Keratinocyte (primary cell): ENCODE data around the gene EML1. TPM values are rescaled to one million over a fixed set of nuclear protein-coding genes. Genes with fewer than 3 reads are reported as not detected.

ENCODE experiments used
- DNase-seq: peaks from one replicate; pipeline ENCODE4 v3.0.0-alpha.2; 2011; ENCODE audit warnings: low read depth, missing footprints, low spot score
- FAIRE-seq: peaks from 2 replicates; lab custom pipeline; 2011; peaks lifted over from hg19 to GRCh38; lab: Jason Lieb, UNC
- H2AFZ ChIP-seq: 2 replicates; pipeline ENCODE4 v1.6.0; 2012; ENCODE audit warnings: low read length, control low read depth, inconsistent platforms; ENCODE audit not compliant: control insufficient read depth
- H3K27ac ChIP-seq: 2 replicates; pipeline ENCODE4 v1.5.1; 2011; ENCODE audit warnings: low read length; ENCODE audit not compliant: control insufficient read depth, insufficient read depth
- H3K27me3 ChIP-seq: 3 replicates; pipeline ENCODE4 v1.6.0; 2011; ENCODE audit warnings: low read length; ENCODE audit not compliant: control insufficient read depth, insufficient read depth; ENCODE audit errors: extremely low read depth
- H3K36me3 ChIP-seq, 2 experiments: 2 replicates in 1 of 2; 3 replicates in 1 of 2; pipeline ENCODE4 v1.5.1; 2011; ENCODE audit warnings: low read length in 2 of 2, mild to moderate bottlenecking in 1 of 2; ENCODE audit not compliant: control insufficient read depth in 2 of 2, insufficient read depth in 2 of 2; ENCODE audit errors: extremely low read depth in 1 of 2
- H3K4me1 ChIP-seq: 3 replicates; pipeline ENCODE4 v1.5.1; 2011; ENCODE audit warnings: low read length; ENCODE audit not compliant: control insufficient read depth, insufficient read depth; ENCODE audit errors: extremely low read depth
- H3K4me2 ChIP-seq: 3 replicates; pipeline ENCODE4 v1.6.0; 2011; ENCODE audit warnings: low read depth, low read length; ENCODE audit not compliant: control insufficient read depth, insufficient read depth; ENCODE audit errors: extremely low read depth
- H3K4me3 ChIP-seq, 3 experiments: fragments of 200-600 bp in 1 of 3; sonication (generic) in 1 of 3; 2 replicates in 2 of 3; 3 replicates in 1 of 3; pipeline ENCODE4 v1.5.1; 2011 to 2016; ENCODE audit warnings: low read length in 3 of 3, mild to moderate bottlenecking in 3 of 3, control low read depth in 2 of 3, inconsistent platforms in 1 of 3, low read depth in 1 of 3, mixed read lengths in 1 of 3, mixed run types in 1 of 3, moderate library complexity in 1 of 3; ENCODE audit not compliant: control insufficient read depth in 2 of 3, insufficient read depth in 2 of 3; ENCODE audit errors: extremely low read depth in 1 of 3
- H3K79me2 ChIP-seq: 2 replicates; pipeline ENCODE4 v1.6.0; 2012; ENCODE audit warnings: low read length; ENCODE audit not compliant: control insufficient read depth, insufficient read depth
- H3K9ac ChIP-seq: 3 replicates; pipeline ENCODE4 v1.6.0; 2011; ENCODE audit warnings: low read length; ENCODE audit not compliant: control insufficient read depth, insufficient read depth; ENCODE audit errors: extremely low read depth
- H3K9me1 ChIP-seq: 3 replicates; pipeline ENCODE4 v1.6.0; 2011; ENCODE audit warnings: low read length; ENCODE audit not compliant: control insufficient read depth, insufficient read depth; ENCODE audit errors: extremely low read depth
- H3K9me3 ChIP-seq: 2 replicates; pipeline ENCODE4 v1.5.1; 2012; ENCODE audit warnings: low read depth, low read length; ENCODE audit not compliant: control insufficient read depth
- H4K20me1 ChIP-seq: 3 replicates; pipeline ENCODE4 v1.6.0; 2011; ENCODE audit warnings: low read length; ENCODE audit not compliant: control insufficient read depth, insufficient read depth; ENCODE audit errors: extremely low read depth
- CTCF ChIP-seq, 3 experiments: IDR thresholded peaks in 1 of 3; conservative IDR thresholded peaks in 1 of 3; optimal IDR thresholded peaks in 1 of 3; 2 replicates in 2 of 3; 3 replicates in 1 of 3; pipeline versions ENCODE3 to v1.5.1; 2011; ENCODE audit warnings: low read length in 3 of 3, mild to moderate bottlenecking in 3 of 3, moderate library complexity in 2 of 3, control low read depth in 1 of 3, inconsistent platforms in 1 of 3; ENCODE audit not compliant: insufficient read depth in 2 of 3; ENCODE audit errors: extremely low read depth in 1 of 3
- EZH2 ChIP-seq: IDR thresholded peaks from one replicate; pipeline ENCODE4 v1.6.1; 2012; ENCODE audit warnings: inconsistent platforms, mild to moderate bottlenecking, low read length, moderate library complexity
- dilution Hi-C: fragments of 300-500 bp; cut with MboI; formaldehyde crosslinking; loops from one replicate; pipeline ENCODE4 v1.7.0; 2020; ENCODE audit warnings: low sequenced_read_pairs; ENCODE audit not compliant: extremely low pct_ligation_motif_present
- polyA plus RNA-seq, 5 experiments: library from polyadenylated mRNA; depleted of rRNA in 3 of 5; stranded (reverse) in 3 of 5; stranded (forward) in 1 of 5; unstranded in 1 of 5; fragments of >200 nt; gene quantifications; 1 replicate in 1 of 5; 2 replicates in 3 of 5; 3 replicates in 1 of 5; pipeline versions ENCODE4 v1.2.1 to v1.2.3, GENCODE V29; 2011 to 2012; ENCODE audit warnings: missing spikeins in 2 of 5, low read depth in 1 of 5, low replicate concordance in 1 of 5

The EML1 gene
- polyA plus RNA-seq, 1 donor (not counting 4 experiments of a cell fraction or from before 2014, with no cell fraction given), result 0.84 TPM

DNA sequence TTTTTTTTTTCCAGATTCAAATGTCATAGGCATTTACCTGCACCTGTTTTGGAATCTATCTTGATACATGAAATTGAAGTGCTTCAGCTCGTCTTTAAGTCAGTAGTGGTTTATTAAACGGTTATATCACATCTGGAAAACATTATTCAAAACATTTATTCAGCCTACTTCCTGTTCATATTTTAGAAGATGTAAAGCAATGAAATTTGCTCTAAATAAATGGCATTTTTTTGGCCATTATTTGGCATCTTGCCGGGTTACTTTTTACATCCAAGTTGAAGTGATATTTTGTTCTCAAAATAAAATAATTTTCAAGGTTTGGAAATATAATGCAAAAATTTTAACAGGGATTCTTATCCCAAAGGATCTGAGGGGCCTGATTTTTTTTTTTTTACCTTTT lies 103.1 kb downstream of the EML1 start:
- H3K36me3 ChIP-seq, result no peaks in the 10 kb centered on the region
- no peaks in the 10 kb centered on the region for H4K20me1 ChIP-seq
- no peaks in the 10 kb centered on the region for H3K9me3 ChIP-seq
- H3K4me3 ChIP-seq, result no peak overlapping the region
- H3K9me1 ChIP-seq, result no peaks in the 10 kb centered on the region
- DNase-seq, result no peak
- no peaks in the 10 kb centered on the region for H3K4me1 ChIP-seq
- no peak for TF ChIP-seq CTCF (optimal IDR thresholded peaks at IDR 0.05 in 1 of 3, IDR thresholded peaks at IDR 0.05 in 1 of 3, conservative IDR thresholded peaks at IDR 0.05 in 1 of 3; ENCODE audit: extremely low read depth in 1 of 3, insufficient read depth in 2 of 3, low read length in 3 of 3)
- TF ChIP-seq EZH2, result no peak
- no peaks in the 10 kb centered on the region for H3K79me2 ChIP-seq
- H3K4me2 ChIP-seq, result no peak overlapping the region
- no peak overlapping the region for H3K27ac ChIP-seq
- H2AFZ ChIP-seq, result no peak overlapping the region
- FAIRE-seq, result no peak
- no peak overlapping the region for H3K9ac ChIP-seq
- H3K27me3 ChIP-seq, result peaks cover 9% of the 10 kb centered on the region
- dilution Hi-C loops, result no loop called here

DNA sequence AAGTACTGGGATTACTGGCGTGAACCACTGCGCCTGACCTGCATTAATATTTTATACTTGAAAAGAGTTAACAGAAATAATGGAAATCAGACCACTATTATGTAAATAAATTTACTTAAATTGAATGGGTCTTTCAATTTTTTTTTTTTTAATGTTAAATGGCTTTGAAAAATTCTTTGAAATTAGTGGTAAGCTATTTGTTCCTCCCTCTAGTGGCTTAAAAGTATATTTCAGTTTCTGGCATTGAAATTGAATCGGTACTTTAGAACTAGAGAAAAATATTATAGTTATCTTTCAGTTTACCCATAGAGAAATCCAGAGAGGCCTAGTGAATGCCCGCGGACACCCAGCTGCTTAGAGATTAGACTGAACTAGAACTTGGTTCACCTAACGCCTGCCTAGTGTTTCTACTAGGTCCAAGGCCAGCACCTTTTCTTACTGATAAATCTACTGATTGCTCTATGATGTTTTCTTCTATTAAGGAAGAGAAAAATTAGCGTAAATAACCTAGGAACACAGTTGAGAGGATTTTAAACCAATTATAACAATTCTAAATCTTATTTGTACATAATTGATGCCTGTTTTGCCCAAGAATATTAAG lies 106.5 kb downstream of the EML1 start:
- Histone ChIP-seq H3K36me3 (no peaks in the 10 kb centered on the region), H3K4me2 (no peak overlapping the region), H3K27ac (no peak overlapping the region), H3K9ac (no peak overlapping the region), H4K20me1 (no peaks in the 10 kb centered on the region), H2AFZ (no peak overlapping the region), H3K79me2 (no peaks in the 10 kb centered on the region), H3K27me3 (no peaks in the 10 kb centered on the region), H3K9me1 (no peaks in the 10 kb centered on the region), H3K9me3 (no peaks in the 10 kb centered on the region), H3K4me3 (no peak overlapping the region), H3K4me1 (no peaks in the 10 kb centered on the region)
- TF ChIP-seq EZH2 (no peak), CTCF (optimal IDR thresholded peaks at IDR 0.05 in 1 of 3, IDR thresholded peaks at IDR 0.05 in 1 of 3, conservative IDR thresholded peaks at IDR 0.05 in 1 of 3; ENCODE audit: extremely low read depth in 1 of 3, insufficient read depth in 2 of 3, low read length in 3 of 3) (peak in 1 of 3 experiments; percentile 29)
- DNase-seq (no peak), FAIRE-seq (no peak)
- dilution Hi-C loops, result no loop called here
